HepG2 (cell line): ENCODE results near the gene PRKG1.

ENCODE experiments used
- CTCF ChIP-seq: sonication (generic); formaldehyde crosslinking; IDR thresholded peaks from 2 replicates; pipeline ENCODE4 v1.5.0; 2020; ENCODE audit warnings: mild to moderate bottlenecking, missing genetic modification reagents, moderate library complexity
- E2F2 ChIP-seq: sonication (generic); formaldehyde crosslinking; IDR thresholded peaks from 2 replicates; pipeline ENCODE4 v1.4.0; 2020; ENCODE audit warnings: missing genetic modification reagents, borderline replicate concordance
- POLR2AphosphoS2 ChIP-seq: IDR thresholded peaks from 2 replicates; pipeline ENCODE4 v1.6.1; 2011; ENCODE audit warnings: low read depth, low read length, improper control_type of control experiment
- PRDM15 ChIP-seq: sonication (generic); formaldehyde crosslinking; IDR thresholded peaks from 2 replicates; pipeline ENCODE4 v1.4.0; 2020; ENCODE audit warnings: missing genetic modification reagents
- ZNF496 ChIP-seq: sonication (generic); formaldehyde crosslinking; IDR thresholded peaks from 2 replicates; pipeline ENCODE4 v1.8.1; 2023; ENCODE audit warnings: mild to moderate bottlenecking, moderate library complexity, missing genetic modification reagents; ENCODE audit not compliant: insufficient replicate concordance
- TF ChIP-seq, protein P1 (sequence below), 2 experiments: fragments of 450-650 bp in 1 of 2; sonication (generic) in 1 of 2; formaldehyde crosslinking in 1 of 2; IDR thresholded peaks; 2 replicates each; pipeline versions ENCODE4 v1.6.1 to v1.8.0; 2016 to 2022; ENCODE audit warnings: antibody characterized with exemption in 1 of 2, mild to moderate bottlenecking in 1 of 2, missing genetic modification reagents in 1 of 2
- TF ChIP-seq, protein P2 (sequence below), 2 experiments: sonication (generic) in 1 of 2; formaldehyde crosslinking in 1 of 2; IDR thresholded peaks; 2 replicates each; pipeline versions ENCODE4 v1.5.1 to v1.6.1; 2011 to 2020; ENCODE audit warnings: borderline replicate concordance in 1 of 2, low read depth in 1 of 2, low read length in 1 of 2, mild to moderate bottlenecking in 1 of 2, missing genetic modification reagents in 1 of 2, moderate library complexity in 1 of 2

GRCh38 chr10:52020173-52020572, 945.9 kb downstream of the PRKG1 start:
- TF ChIP-seq, protein P1, sequence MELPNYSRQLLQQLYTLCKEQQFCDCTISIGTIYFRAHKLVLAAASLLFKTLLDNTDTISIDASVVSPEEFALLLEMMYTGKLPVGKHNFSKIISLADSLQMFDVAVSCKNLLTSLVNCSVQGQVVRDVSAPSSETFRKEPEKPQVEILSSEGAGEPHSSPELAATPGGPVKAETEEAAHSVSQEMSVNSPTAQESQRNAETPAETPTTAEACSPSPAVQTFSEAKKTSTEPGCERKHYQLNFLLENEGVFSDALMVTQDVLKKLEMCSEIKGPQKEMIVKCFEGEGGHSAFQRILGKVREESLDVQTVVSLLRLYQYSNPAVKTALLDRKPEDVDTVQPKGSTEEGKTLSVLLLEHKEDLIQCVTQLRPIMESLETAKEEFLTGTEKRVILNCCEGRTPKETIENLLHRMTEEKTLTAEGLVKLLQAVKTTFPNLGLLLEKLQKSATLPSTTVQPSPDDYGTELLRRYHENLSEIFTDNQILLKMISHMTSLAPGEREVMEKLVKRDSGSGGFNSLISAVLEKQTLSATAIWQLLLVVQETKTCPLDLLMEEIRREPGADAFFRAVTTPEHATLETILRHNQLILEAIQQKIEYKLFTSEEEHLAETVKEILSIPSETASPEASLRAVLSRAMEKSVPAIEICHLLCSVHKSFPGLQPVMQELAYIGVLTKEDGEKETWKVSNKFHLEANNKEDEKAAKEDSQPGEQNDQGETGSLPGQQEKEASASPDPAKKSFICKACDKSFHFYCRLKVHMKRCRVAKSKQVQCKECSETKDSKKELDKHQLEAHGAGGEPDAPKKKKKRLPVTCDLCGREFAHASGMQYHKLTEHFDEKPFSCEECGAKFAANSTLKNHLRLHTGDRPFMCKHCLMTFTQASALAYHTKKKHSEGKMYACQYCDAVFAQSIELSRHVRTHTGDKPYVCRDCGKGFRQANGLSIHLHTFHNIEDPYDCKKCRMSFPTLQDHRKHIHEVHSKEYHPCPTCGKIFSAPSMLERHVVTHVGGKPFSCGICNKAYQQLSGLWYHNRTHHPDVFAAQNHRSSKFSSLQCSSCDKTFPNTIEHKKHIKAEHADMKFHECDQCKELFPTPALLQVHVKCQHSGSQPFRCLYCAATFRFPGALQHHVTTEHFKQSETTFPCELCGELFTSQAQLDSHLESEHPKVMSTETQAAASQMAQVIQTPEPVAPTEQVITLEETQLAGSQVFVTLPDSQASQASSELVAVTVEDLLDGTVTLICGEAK (IDR thresholded peaks at IDR 0.05) = no peak
- TF ChIP-seq, protein P1 (CRISPR knock-in tag; IDR thresholded peaks at IDR 0.05) = no peak
- TF ChIP-seq E2F2 (CRISPR knock-in tag) = no peak
- TF ChIP-seq, protein P2, sequence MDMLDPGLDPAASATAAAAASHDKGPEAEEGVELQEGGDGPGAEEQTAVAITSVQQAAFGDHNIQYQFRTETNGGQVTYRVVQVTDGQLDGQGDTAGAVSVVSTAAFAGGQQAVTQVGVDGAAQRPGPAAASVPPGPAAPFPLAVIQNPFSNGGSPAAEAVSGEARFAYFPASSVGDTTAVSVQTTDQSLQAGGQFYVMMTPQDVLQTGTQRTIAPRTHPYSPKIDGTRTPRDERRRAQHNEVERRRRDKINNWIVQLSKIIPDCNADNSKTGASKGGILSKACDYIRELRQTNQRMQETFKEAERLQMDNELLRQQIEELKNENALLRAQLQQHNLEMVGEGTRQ (IDR thresholded peaks at IDR 0.05; ENCODE audit: low read depth, low read length) = no peak
- TF ChIP-seq, protein P2 (CRISPR knock-in tag; IDR thresholded peaks at IDR 0.05; ENCODE audit: borderline replicate concordance) = no peak
- TF ChIP-seq PRDM15 (CRISPR knock-in tag) = no peak
- no peak for TF ChIP-seq ZNF496
- TF ChIP-seq POLR2AphosphoS2 = no peak
- no peak for TF ChIP-seq CTCF (CRISPR knock-in tag)
